Skeletal muscle satellite cell (primary cell): ENCODE measurements around the gene MAP2K1. TPM values are rescaled to one million over a fixed set of nuclear protein-coding genes. Genes with fewer than 3 reads are reported as not detected.
A peak's percentile ranks its signal among the peaks of the same experiment; 100 is the strongest.
"Not testable (repeated sequence)": the region's sequence is repeated elsewhere in the genome, so short reads cannot be mapped to it uniquely, and the experiment has no call there.

ENCODE experiments used
- H3K27me3 ChIP-seq: 2 replicates; pipeline ENCODE4 v1.7.0; 2013; ENCODE audit warnings: low read length; ENCODE audit not compliant: control insufficient read depth, insufficient read depth
- H3K36me3 ChIP-seq: 2 replicates; pipeline ENCODE4 v1.7.0; 2013; ENCODE audit warnings: mild to moderate bottlenecking, control low read depth, low read length; ENCODE audit not compliant: insufficient read depth
- H3K4me1 ChIP-seq: 2 replicates; pipeline ENCODE4 v1.7.0; 2013; ENCODE audit warnings: low read length; ENCODE audit not compliant: control insufficient read depth, insufficient read depth
- H3K4me2 ChIP-seq: 2 replicates; pipeline ENCODE4 v1.7.0; 2013; ENCODE audit warnings: mild to moderate bottlenecking, low read length
- H3K4me3 ChIP-seq: 2 replicates; pipeline ENCODE4 v1.7.0; 2013; ENCODE audit warnings: low read length
- H3K9ac ChIP-seq: 2 replicates; pipeline ENCODE4 v1.7.0; 2013; ENCODE audit warnings: mild to moderate bottlenecking, low read depth, low read length, moderate library complexity
- H3K9me3 ChIP-seq: replicated peaks from 2 replicates; pipeline ENCODE4 v1.7.0; 2013; ENCODE audit warnings: mild to moderate bottlenecking, control low read depth, low read length
- total RNA-seq: library from RNA; depleted of rRNA; stranded (reverse); fragments of >200 nt; gene quantifications from 2 replicates; pipeline ENCODE4 v1.2.3, GENCODE V29; 2012; rRNA removed

The MAP2K1 gene
- 34.2 and 59.0 TPM in 2 replicates for total RNA-seq

DNA sequence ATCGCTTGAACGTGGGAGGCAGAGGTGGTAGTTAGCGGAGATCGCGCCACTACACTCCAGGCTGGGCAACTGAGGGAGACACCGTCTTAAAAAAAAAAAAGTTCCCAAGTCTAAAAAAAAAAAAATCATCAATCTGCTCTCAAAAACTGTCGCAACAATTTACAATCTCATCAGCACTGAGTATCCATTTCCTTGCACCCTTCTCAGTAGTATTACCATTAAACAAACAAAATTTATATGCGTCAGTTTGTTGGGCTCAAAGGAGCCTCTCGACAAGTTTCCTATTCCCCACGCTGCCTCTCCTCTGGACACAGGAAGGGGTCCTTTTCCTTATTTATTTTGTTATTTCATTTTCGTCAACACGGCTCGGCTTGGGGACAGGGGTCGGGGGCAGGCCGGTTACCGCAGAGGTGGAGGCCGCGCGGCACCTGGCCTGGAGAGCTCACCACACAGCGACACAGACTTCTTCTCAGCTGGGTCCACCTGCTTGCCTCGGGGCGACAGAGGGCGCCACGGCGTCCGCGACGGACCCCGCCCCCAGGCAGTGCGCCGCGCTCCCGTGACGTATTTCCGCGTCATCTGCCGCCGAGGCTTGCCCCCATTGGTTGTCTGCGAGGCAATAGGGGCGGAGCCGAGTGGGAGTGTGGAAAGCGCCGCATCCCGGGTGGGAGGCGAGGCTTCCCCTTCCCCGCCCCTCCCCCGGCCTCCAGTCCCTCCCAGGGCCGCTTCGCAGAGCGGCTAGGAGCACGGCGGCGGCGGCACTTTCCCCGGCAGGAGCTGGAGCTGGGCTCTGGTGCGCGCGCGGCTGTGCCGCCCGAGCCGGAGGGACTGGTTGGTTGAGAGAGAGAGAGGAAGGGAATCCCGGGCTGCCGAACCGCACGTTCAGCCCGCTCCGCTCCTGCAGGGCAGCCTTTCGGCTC is at the start of gene MAP2K1:
MAP2K1 (plus strand) TSS at position 709 of the 920 bp plus-strand sequence. CDS start 436 bp downstream, outside the sequence.
- peaks cover 32% of the 10 kb centered on the region for H3K4me1 ChIP-seq
- no peaks in the 10 kb centered on the region for H3K9me3 ChIP-seq
- H3K4me2 ChIP-seq = peak within 1 kb of the TSS; percentile 96
- peak within 1 kb of the TSS; percentile 89 for H3K9ac ChIP-seq
- H3K36me3 ChIP-seq = no peaks in the 10 kb centered on the region
- peak within 1 kb of the TSS; percentile 94 for H3K4me3 ChIP-seq
- no peaks in the 10 kb centered on the region for H3K27me3 ChIP-seq

- H3K4me2 ChIP-seq, H3K4me1 ChIP-seq, H3K27me3 ChIP-seq, H3K9me3 ChIP-seq, H3K4me3 ChIP-seq, H3K9ac ChIP-seq: not testable (repeated sequence)
- peaks cover 18% of the 10 kb centered on the region for H3K36me3 ChIP-seq
Observed at GRCh38 chr15:66348530-66348929, 38.2 kb upstream of the MAP2K1 start.

GRCh38 chr15:66356077-66356358 is 30.7 kb upstream of the MAP2K1 start:
- H3K9ac ChIP-seq = peak overlapping the region; percentile 91
- H3K9me3 ChIP-seq = no peaks in the 10 kb centered on the region
- H3K4me1 ChIP-seq = peaks cover 3% of the 10 kb centered on the region
- peak overlapping the region; percentile 97 for H3K4me2 ChIP-seq
- no peaks in the 10 kb centered on the region for H3K27me3 ChIP-seq
- H3K4me3 ChIP-seq = peak overlapping the region; percentile 90
- no peaks in the 10 kb centered on the region for H3K36me3 ChIP-seq

GRCh38 chr15:66356359-66357236 is 30.1 kb upstream of the MAP2K1 start, which contains the start of gene TIPIN:
TSS of gene TIPIN (minus strand) at chr15:66356685. CDS start at chr15:66352947, 3,738 bp downstream.
- no peaks in the 10 kb centered on the region for H3K36me3 ChIP-seq
- peak within 1 kb of the TSS; percentile 97 for H3K4me2 ChIP-seq
- no peaks in the 10 kb centered on the region for H3K27me3 ChIP-seq
- H3K9ac ChIP-seq = peak within 1 kb of the TSS; percentile 91
- peaks cover 3% of the 10 kb centered on the region for H3K4me1 ChIP-seq
- peak within 1 kb of the TSS; percentile 90 for H3K4me3 ChIP-seq
- no peaks in the 10 kb centered on the region for H3K9me3 ChIP-seq

GRCh38 chr15:66359740-66360139 is 27.0 kb upstream of the MAP2K1 start:
- Histone ChIP-seq H3K4me1 (peaks cover 3% of the 10 kb centered on the region), H3K27me3 (no peaks in the 10 kb centered on the region), H3K4me2 (no peak overlapping the region), H3K36me3 (no peaks in the 10 kb centered on the region), H3K9me3 (no peaks in the 10 kb centered on the region), H3K9ac (no peak overlapping the region), H3K4me3 (no peak overlapping the region)

- not testable (repeated sequence) for H3K4me1 ChIP-seq, H3K27me3 ChIP-seq, H3K4me3 ChIP-seq, H3K36me3 ChIP-seq, H3K4me2 ChIP-seq, H3K9me3 ChIP-seq, H3K9ac ChIP-seq
Observed at GRCh38 chr15:66361745-66362460, 24.8 kb upstream of the MAP2K1 start.

GRCh38 chr15:66362776-66363175 is 23.9 kb upstream of the MAP2K1 start:
- no peak overlapping the region for H3K4me3 ChIP-seq
- no peak overlapping the region for H3K4me2 ChIP-seq
- H3K9me3 ChIP-seq = no peaks in the 10 kb centered on the region
- H3K27me3 ChIP-seq = no peaks in the 10 kb centered on the region
- H3K9ac ChIP-seq = no peak overlapping the region
- no peaks in the 10 kb centered on the region for H3K36me3 ChIP-seq
- H3K4me1 ChIP-seq = no peaks in the 10 kb centered on the region

DNA sequence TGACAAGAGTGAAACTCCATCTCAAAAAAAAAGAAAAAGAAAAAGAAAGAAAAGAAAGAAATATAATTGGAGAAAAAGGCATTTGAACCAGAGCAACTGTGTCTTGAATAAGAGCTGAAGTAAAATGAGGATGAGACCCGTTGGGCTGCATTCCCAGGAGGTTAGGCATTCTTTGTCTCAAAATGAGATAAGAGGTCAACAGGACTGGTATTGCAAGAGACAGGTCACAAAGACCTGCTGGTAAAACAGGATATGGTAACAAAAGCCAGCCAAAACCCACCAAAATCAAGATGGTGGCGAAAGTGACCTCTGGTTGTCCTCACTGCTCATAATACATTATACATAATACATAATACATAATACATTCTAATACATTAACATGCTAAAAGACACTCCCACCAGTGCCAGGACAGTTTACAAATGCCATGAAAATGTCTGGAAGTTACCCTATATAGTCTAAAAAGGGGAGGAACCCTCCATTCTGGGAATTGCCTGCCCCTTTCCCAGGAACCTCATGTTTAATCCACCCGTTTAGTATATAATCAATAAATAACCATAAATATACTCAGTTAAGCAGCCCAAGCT is 21.7 kb upstream of the MAP2K1 start:
- H3K4me2 ChIP-seq = no peak overlapping the region
- no peaks in the 10 kb centered on the region for H3K36me3 ChIP-seq

GRCh38 chr15:66369773-66370651 is 16.7 kb upstream of the MAP2K1 start:
- Histone ChIP-seq H3K9me3 (no peaks in the 10 kb centered on the region), H3K4me1 (peaks cover 12% of the 10 kb centered on the region), H3K27me3 (no peaks in the 10 kb centered on the region), H3K36me3 (no peaks in the 10 kb centered on the region), H3K9ac (peak overlapping the region; percentile 47), H3K4me3 (peak overlapping the region; percentile 56), H3K4me2 (peak overlapping the region; percentile 74)

More for the DNA sequence above, 21.7 kb upstream of the MAP2K1 start:
- no peak overlapping the region for H3K4me3 ChIP-seq
- no peak overlapping the region for H3K9ac ChIP-seq
- H3K27me3 ChIP-seq = no peaks in the 10 kb centered on the region
- H3K9me3 ChIP-seq = no peaks in the 10 kb centered on the region
- H3K4me1 ChIP-seq = peaks cover 6% of the 10 kb centered on the region

- H3K4me3 ChIP-seq = no peak overlapping the region
Observed at GRCh38 chr15:66374179-66374578, 12.5 kb upstream of the MAP2K1 start.

More at GRCh38 chr15:66374179-66374578, 12.5 kb upstream of the MAP2K1 start:
- Histone ChIP-seq H3K9me3 (no peaks in the 10 kb centered on the region), H3K9ac (no peak overlapping the region), H3K36me3 (no peaks in the 10 kb centered on the region), H3K4me2 (no peak overlapping the region), H3K27me3 (no peaks in the 10 kb centered on the region), H3K4me1 (peaks cover 12% of the 10 kb centered on the region)
